DND-41 (cell line): ENCODE results near the gene TTLL5.

Experiments used
- ATAC-seq: fragments of 200-7000 bp; cut with Tn5 transposase; 3 replicates; pipeline ENCODE4 v1.9.1; 2021; ENCODE audit warnings: low read depth; ENCODE audit not compliant: insufficient read depth
- DNase-seq: peaks from one replicate; pipeline ENCODE4 v3.0.0-alpha.2; 2020
- H2AFZ ChIP-seq: 2 replicates; pipeline ENCODE4 v1.6.0; 2012; ENCODE audit warnings: low read depth, low read length
- H3K27ac ChIP-seq: 2 replicates; pipeline ENCODE4 v1.5.1; 2012; ENCODE audit warnings: low read length, inconsistent platforms
- H3K27me3 ChIP-seq: fragments of 200-600 bp; sonication (generic); 2 replicates; pipeline ENCODE4 v1.6.0; 2012; ENCODE audit warnings: low read length, mild to moderate bottlenecking, inconsistent platforms; ENCODE audit not compliant: insufficient read depth, poor library complexity
- H3K36me3 ChIP-seq: 2 replicates; pipeline ENCODE4 v1.5.1; 2012; ENCODE audit warnings: low read length, inconsistent platforms; ENCODE audit not compliant: insufficient read depth
- H3K4me1 ChIP-seq: 2 replicates; pipeline ENCODE4 v1.5.1; 2012; ENCODE audit warnings: mild to moderate bottlenecking, low read length; ENCODE audit not compliant: insufficient read depth
- H3K4me2 ChIP-seq: 2 replicates; pipeline ENCODE4 v1.6.0; 2012; ENCODE audit warnings: mild to moderate bottlenecking, moderate library complexity, low read length, inconsistent platforms; ENCODE audit not compliant: insufficient read depth
- H3K4me3 ChIP-seq, 2 experiments: fragments of 200-600 bp in 1 of 2; shearing (Covaris generic) in 1 of 2; 2 replicates each; pipeline ENCODE4 v1.5.1; 2012 to 2016; ENCODE audit warnings: inconsistent platforms in 2 of 2, low read length in 2 of 2, mild to moderate bottlenecking in 2 of 2, low read depth in 1 of 2, moderate library complexity in 1 of 2
- H3K79me2 ChIP-seq: 2 replicates; pipeline ENCODE4 v1.6.0; 2012; ENCODE audit warnings: low read length, inconsistent platforms; ENCODE audit not compliant: insufficient read depth
- H3K9ac ChIP-seq: 2 replicates; pipeline ENCODE4 v1.6.0; 2012; ENCODE audit warnings: low read depth, mild to moderate bottlenecking, inconsistent platforms, low read length, moderate library complexity
- H3K9me3 ChIP-seq: 2 replicates; pipeline ENCODE4 v1.5.1; 2012; ENCODE audit warnings: low read length, moderate library complexity, mild to moderate bottlenecking, inconsistent platforms; ENCODE audit not compliant: insufficient read depth, severe bottlenecking
- H4K20me1 ChIP-seq: 2 replicates; pipeline ENCODE4 v1.6.0; 2012; ENCODE audit warnings: low read length; ENCODE audit not compliant: insufficient read depth
- CTCF ChIP-seq: IDR thresholded peaks from 2 replicates; pipeline ENCODE4 v1.5.1; 2012; ENCODE audit warnings: borderline replicate concordance, low read length, moderate library complexity, mild to moderate bottlenecking; ENCODE audit not compliant: poor library complexity, severe bottlenecking; ENCODE audit errors: extremely low read depth
- EZH2 ChIP-seq: IDR thresholded peaks from 3 replicates; pipeline ENCODE4 v1.6.1; 2012; ENCODE audit warnings: borderline replicate concordance, low read depth, mild to moderate bottlenecking, moderate library complexity, low read length, inconsistent platforms; ENCODE audit not compliant: severe bottlenecking

The TTLL5 gene

GRCh38 chr14:75636100-75636692, 24.9 kb upstream of the TTLL5 start:
- Histone ChIP-seq H3K27ac (no peak overlapping the region), H3K4me1 (no peaks in the 10 kb centered on the region), H2AFZ (no peak overlapping the region), H4K20me1 (no peaks in the 10 kb centered on the region), H3K9ac (no peak overlapping the region), H3K36me3 (no peaks in the 10 kb centered on the region), H3K4me3 (no peak overlapping the region), H3K79me2 (no peaks in the 10 kb centered on the region), H3K9me3 (no peaks in the 10 kb centered on the region), H3K27me3 (peaks cover 7% of the 10 kb centered on the region), H3K4me2 (no peak overlapping the region)
- no peak for ATAC-seq
- no peak for DNase-seq
- TF ChIP-seq EZH2 (no peak), CTCF (no peak)

- TF ChIP-seq CTCF (no peak), EZH2 (no peak)
- Histone ChIP-seq H3K36me3 (no peaks in the 10 kb centered on the region), H3K9me3 (no peaks in the 10 kb centered on the region)
Observed at GRCh38 chr14:75640876-75641275, 20.2 kb upstream of the TTLL5 start.

GRCh38 chr14:75643985-75644384, 17.1 kb upstream of the TTLL5 start:
- Histone ChIP-seq H3K9ac (no peak overlapping the region), H3K4me3 (no peak overlapping the region), H4K20me1 (no peaks in the 10 kb centered on the region), H3K4me2 (no peak overlapping the region), H2AFZ (no peak overlapping the region), H3K27me3 (no peaks in the 10 kb centered on the region), H3K79me2 (no peaks in the 10 kb centered on the region), H3K9me3 (no peaks in the 10 kb centered on the region), H3K36me3 (peaks cover 6% of the 10 kb centered on the region; the same call in 1 of the 2 replicates), H3K27ac (no peak overlapping the region), H3K4me1 (no peaks in the 10 kb centered on the region)
- DNase-seq (no peak), ATAC-seq (no peak)
- TF ChIP-seq CTCF, result no peak
- TF ChIP-seq EZH2, result no peak

More at GRCh38 chr14:75640876-75641275, 20.2 kb upstream of the TTLL5 start:
- no peak for ATAC-seq
- Histone ChIP-seq H3K27me3 (no peaks in the 10 kb centered on the region), H3K9ac (no peak overlapping the region), H3K4me2 (no peak overlapping the region), H2AFZ (no peak overlapping the region), H3K27ac (no peak overlapping the region), H4K20me1 (no peaks in the 10 kb centered on the region), H3K4me1 (no peaks in the 10 kb centered on the region), H3K4me3 (no peak overlapping the region), H3K79me2 (no peaks in the 10 kb centered on the region)
- no peak for DNase-seq
